Keratinocyte (primary cell): ENCODE results near the gene GTF3C2.

Experiments used
- EZH2 ChIP-seq: IDR thresholded peaks from one replicate; pipeline ENCODE4 v1.6.1; 2012; ENCODE audit warnings: inconsistent platforms, mild to moderate bottlenecking, low read length, moderate library complexity
- TF ChIP-seq, protein P1 (sequence below), 3 experiments: IDR thresholded peaks in 1 of 3; conservative IDR thresholded peaks in 1 of 3; optimal IDR thresholded peaks in 1 of 3; 2 replicates in 2 of 3; 3 replicates in 1 of 3; pipeline versions ENCODE3 to v1.5.1; 2011; ENCODE audit warnings: low read length in 3 of 3, mild to moderate bottlenecking in 3 of 3, moderate library complexity in 2 of 3, control low read depth in 1 of 3, inconsistent platforms in 1 of 3; ENCODE audit not compliant: insufficient read depth in 2 of 3; ENCODE audit errors: extremely low read depth in 1 of 3

DNA sequence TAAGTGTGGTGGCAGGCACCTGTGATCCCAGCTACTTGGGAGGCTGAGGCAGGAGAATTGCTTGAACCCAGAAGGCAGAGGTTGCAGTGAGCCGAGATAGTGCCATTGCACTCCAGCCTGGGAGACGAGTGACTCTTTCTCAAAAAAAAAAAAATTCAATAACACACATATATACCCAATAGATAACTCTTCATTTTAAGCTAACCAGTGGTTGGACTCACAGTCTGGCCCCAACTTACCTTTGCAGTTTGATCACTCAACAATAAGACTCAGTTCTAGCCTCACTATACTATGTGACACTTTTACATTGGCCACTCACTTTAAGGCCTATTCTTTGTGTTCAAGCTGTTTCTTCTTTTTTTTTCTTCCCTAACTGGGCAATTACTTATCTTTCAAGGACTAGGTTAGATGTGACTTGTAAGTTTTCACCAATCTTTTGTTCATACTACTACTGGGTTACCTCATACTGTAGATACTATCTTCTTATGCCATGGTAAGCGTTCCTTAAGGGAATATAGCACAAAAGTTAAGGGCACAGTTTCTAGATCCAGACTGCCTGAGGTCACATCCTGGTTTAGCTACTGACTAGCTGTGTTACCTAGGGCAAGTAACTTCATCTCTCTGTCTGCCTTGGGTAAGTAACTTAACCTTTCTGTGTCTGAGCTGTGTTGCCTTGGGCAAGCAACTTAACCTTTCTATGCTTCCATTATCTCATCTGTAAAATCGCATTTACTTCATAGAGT lies 6.3 kb upstream of the GTF3C2 start:
- TF ChIP-seq, protein P1, sequence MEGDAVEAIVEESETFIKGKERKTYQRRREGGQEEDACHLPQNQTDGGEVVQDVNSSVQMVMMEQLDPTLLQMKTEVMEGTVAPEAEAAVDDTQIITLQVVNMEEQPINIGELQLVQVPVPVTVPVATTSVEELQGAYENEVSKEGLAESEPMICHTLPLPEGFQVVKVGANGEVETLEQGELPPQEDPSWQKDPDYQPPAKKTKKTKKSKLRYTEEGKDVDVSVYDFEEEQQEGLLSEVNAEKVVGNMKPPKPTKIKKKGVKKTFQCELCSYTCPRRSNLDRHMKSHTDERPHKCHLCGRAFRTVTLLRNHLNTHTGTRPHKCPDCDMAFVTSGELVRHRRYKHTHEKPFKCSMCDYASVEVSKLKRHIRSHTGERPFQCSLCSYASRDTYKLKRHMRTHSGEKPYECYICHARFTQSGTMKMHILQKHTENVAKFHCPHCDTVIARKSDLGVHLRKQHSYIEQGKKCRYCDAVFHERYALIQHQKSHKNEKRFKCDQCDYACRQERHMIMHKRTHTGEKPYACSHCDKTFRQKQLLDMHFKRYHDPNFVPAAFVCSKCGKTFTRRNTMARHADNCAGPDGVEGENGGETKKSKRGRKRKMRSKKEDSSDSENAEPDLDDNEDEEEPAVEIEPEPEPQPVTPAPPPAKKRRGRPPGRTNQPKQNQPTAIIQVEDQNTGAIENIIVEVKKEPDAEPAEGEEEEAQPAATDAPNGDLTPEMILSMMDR (optimal IDR thresholded peaks at IDR 0.05 in 1 of 3, IDR thresholded peaks at IDR 0.05 in 1 of 3, conservative IDR thresholded peaks at IDR 0.05 in 1 of 3; ENCODE audit: extremely low read depth in 1 of 3, insufficient read depth in 2 of 3, low read length in 3 of 3), result no peak
- no peak for TF ChIP-seq EZH2
